GM19452 (cell line): ENCODE data around the gene EPHB6.
A peak's percentile ranks its signal among the peaks of the same experiment; 100 is the strongest.

Experiments used
- ATAC-seq: cut with Tn5 transposase; IDR thresholded peaks from one replicate; pipeline ENCODE4 v1.9.1; 2021; ENCODE audit not compliant: unreplicated experiment

The EPHB6 gene

DNA sequence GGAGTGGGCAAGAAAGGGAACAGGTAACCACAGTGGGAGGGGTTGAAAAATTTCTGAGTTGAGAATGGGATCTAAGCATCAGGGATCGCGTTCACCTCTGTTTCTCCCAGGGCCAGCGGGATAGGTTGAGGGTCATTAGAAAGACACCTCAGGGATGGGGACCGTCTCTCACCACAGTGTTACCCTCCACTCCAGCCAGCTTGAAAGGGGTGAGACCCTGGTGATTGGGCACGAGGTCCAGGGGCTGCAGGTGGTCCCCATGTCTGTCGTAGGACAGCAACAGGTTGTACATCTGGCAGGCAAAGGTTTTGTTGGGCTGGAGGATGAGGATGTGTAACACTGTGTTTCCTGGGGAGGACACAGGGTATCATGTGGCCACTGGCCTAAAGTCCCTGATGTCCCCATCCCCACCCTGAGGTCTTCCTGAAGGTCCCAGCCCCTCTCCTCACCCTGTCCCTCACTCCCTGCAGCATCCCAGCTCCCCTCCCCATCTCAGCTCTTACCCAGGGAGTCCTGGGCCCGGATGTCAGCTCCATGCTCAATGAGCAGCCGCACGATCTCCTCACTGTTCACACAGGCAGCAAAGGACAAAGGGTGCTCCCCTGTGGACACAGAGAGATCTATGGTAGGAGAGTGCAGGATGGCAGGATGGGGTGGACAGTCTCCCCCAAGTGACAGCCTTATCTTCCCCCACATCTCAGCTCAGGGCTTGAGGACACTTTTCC, 21.5 kb downstream of the EPHB6 start:
- ATAC-seq, result no peak

GRCh38 chr7:142876991-142877910, 22.4 kb downstream of the EPHB6 start:
- no peak for ATAC-seq

- ATAC-seq, result no peak
These were observed 23.4 kb downstream of the EPHB6 start for GRCh38 chr7:142878315-142878714.

DNA sequence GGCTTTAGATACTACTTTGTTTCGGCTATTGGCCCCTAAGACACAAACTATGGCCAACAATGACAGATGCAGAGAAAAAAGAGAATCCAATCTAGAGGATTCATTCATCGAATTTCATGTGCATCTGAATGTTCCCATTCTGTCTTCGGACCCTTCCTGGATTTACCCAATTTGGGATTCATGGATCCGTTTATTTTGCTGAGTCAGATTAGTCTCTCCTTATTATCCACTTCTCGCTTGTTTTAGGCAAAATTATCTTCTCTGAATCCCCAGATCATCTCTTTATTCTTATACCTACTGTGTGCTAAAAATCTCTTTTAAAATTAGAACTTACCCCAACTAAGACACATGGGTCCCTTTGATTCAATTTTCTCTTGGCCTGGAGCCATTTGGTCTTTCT, 24.2 kb downstream of the EPHB6 start:
- no peak for ATAC-seq

DNA sequence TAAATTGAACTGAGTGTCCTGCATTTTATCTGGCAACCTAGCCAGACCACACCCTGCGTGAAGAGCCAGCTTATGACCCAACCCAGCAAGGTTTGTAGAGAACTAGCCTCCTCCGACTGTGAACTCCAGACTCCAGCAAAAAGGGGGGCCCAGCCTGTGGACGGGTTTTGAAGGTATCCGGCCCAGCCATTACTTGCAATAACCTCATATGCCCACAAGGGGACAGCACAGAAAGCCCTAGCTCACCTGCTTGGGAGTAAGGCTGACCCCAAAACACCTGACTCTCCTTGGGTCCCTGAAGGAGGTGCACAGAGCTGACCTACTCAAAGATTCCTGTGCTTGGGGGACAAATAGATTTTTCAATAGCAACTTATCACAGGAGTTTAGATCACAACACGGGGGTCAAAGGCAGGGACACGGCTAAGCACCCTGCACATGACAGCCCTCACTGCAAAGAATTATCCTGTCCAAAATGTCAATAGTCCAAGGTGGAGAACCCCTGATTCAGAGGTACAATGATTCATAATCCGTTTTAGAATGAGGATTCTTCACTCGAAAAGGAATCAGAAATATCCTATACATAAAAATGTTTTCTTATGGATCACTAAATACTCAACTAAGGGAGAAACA, 26.1 kb downstream of the EPHB6 start:
- ATAC-seq, result peak; percentile 77

GRCh38 chr7:142881586-142882337, 26.9 kb downstream of the EPHB6 start:
- ATAC-seq, result no peak

DNA sequence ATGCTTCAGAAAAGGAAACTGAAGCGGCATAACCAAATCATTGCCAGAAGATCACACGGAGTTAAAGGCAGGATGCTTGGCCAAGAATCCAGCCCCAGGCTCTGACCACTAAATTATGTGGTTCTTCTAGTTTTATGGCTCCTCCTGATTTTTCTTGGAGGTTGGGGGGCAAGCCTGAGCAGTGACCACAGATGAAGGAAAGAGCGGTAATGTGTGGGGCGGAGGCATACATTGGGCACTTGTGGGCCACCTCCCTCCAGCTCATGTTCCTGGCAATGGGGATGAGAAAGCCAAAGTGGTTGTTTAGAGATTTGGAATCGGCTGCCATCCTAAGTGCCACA, 27.4 kb downstream of the EPHB6 start:
- no peak for ATAC-seq

- ATAC-seq, result no peak
These were observed 28.3 kb downstream of the EPHB6 start for GRCh38 chr7:142883145-142883544.

GRCh38 chr7:142883571-142884285, 28.9 kb downstream of the EPHB6 start:
- no peak for ATAC-seq

GRCh38 chr7:142884286-142884640, 29.4 kb downstream of the EPHB6 start:
- ATAC-seq, result no peak

- no peak for ATAC-seq
These were observed 30.7 kb downstream of the EPHB6 start, which contains the start of gene TRPV6 for GRCh38 chr7:142885311-142886230. TSS of gene TRPV6 (minus strand) at chr7:142885745.

DNA sequence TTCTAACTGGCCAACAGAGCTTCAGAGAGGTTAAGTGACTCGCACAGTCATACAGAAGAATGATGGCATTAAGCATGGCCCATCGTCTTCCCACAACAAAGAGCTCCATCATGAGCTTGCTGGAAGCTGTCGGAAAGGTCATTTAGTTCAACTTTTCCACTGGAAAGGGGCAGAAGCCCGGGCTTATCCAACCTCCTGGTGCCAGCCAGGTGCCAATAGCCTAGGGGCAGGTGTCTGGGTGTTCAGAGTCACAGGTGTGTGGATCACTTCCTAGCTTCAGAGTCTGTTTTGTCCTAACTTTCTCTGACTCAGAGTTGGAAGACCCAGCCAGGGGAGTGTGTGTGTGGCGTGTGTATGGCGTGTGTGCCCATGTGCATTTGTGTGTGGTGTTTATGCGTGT, 32.0 kb downstream of the EPHB6 start:
- ATAC-seq, result no peak

DNA sequence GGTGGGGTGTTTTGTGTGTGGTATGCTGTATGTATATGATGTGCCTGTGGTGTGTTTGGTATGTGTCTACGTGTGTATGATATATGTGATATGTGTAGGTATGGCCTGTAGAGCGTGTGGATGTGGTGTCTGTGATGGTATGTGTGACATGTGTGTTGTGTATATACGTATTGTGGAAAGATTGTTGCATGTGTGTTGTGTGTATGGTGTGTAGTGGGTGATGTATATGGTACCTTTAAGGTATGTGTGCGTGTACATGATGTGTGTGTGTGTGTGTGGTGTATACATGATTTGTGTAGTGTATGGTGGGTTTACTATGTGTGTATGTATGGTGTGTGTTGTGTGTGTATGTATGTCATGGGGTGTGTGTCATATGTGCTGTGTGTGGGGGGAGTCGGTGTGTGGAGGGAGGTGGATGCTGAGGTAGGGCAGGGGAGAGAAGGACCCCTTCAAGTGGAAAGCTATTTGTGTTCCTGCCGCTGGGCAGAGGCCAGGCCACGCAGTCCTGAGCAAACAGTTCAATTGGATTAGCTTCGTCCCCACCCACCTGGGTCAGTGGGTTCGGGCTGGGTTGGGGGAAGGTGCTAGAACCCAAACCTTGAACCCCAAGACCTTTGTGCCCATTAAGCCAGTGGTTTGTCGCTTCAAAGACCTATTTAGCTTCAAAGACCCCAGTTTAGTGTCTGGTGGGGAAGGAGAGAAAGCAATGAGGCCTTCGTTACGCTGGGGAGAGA, 32.6 kb downstream of the EPHB6 start:
- no peak for ATAC-seq

DNA sequence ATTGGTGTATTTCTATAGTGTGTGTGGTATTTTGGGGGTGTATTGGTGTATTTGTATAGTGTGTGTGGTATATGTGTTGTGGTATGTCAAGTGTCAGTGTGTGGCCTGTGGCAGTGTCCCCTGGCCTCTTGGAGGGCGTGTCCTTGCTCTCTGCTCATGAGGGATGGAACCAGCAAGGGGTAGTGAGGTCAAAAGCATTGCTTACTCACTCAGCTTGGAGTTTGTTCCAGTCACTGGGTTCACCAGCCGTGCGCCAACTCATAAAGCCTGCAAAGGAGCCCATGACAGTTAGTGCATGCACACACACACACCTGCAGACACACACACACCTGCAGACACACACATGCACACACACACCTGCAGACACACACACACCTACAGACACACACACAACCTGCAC, 34.9 kb downstream of the EPHB6 start:
- ATAC-seq, result no peak

- ATAC-seq, result no peak
These were observed 36.1 kb downstream of the EPHB6 start for GRCh38 chr7:142890874-142891485.

- ATAC-seq, result no peak
These were observed 36.7 kb downstream of the EPHB6 start for GRCh38 chr7:142891490-142892082.

DNA sequence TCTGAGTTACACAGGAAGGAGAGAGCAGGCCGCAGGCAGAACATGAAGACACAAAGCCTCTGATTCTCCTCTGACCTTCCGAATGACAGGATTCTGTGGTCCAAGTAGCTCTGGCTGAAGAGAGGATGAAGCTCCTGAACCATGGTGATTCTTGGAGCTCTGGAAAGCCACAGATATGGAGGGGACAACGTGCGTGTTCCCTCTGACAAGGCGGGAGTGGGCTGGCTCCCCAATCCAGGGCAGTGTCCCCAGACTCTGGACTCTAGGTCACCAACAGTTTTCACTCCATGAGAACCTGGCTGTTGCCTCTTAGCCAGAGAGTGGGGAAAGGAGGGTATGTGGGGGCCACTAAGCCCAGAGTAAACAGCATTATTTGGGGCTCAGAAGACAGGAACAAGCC, 38.1 kb downstream of the EPHB6 start:
- ATAC-seq, result no peak
